ENCODE measurements around the gene MYL6. TPM values are rescaled to one million over a fixed set of nuclear protein-coding genes. Genes with fewer than 3 reads are reported as not detected.
A peak's percentile ranks its signal among the peaks of the same experiment; 100 is the strongest.
"Not testable (repeated sequence)": the region's sequence is repeated elsewhere in the genome, so short reads cannot be mapped to it uniquely, and the experiment has no call there.

Gene MYL6
- total RNA-seq, 1 experiment from 2014 or later, result 932 TPM

GRCh38 chr12:56193025-56193578 is 34.9 kb downstream of the MYL6 start:
- Mint-ChIP-seq H3K4me1 (peaks cover 31% of the 10 kb centered on the region), H3K4me3 (no peak overlapping the region), H3K27ac (peak overlapping the region; percentile 48), H3K9me3 (no peaks in the 10 kb centered on the region), H3K36me3 (peaks cover 2% of the 10 kb centered on the region; the same call in 1 of the 2 replicates), H3K27me3 (ENCODE audit: low read depth) (peaks cover 3% of the 10 kb centered on the region; the same call in 1 of the 2 replicates)
- DNase-seq (ENCODE audit: low spot score) (peak; percentile 70), ATAC-seq (no peak)
- TF ChIP-seq MAX (CRISPR knock-in tag; IDR thresholded peaks at IDR 0.05), result no peak
- peak; percentile 51 for TF ChIP-seq CTCF (IDR thresholded peaks at IDR 0.05)
- TF ChIP-seq IRF1 (CRISPR knock-in tag; IDR thresholded peaks at IDR 0.05), result no peak
- no peak for TF ChIP-seq ATF3 (CRISPR knock-in tag; conservative IDR thresholded peaks at IDR 0.05)
- POLR2A ChIA-PET, result no interaction called here
- CTCF ChIA-PET, result interaction anchor here (1.8 kb wide), 1 partner anchor 13 kb away, joined by 7 read pairs; no protein-coding TSS in a partner anchor

GRCh38 chr12:56196818-56197550 is 38.8 kb downstream of the MYL6 start:
- DNase-seq (ENCODE audit: low spot score); H3K36me3 Mint-ChIP-seq; H3K27me3 Mint-ChIP-seq (ENCODE audit: low read depth); H3K4me3 Mint-ChIP-seq; H3K9me3 Mint-ChIP-seq; POLR2A ChIA-PET: not testable (repeated sequence)
- peak; percentile 57 for ATAC-seq
- H3K27ac Mint-ChIP-seq, result peak overlapping the region; percentile 28; the same call in 1 of the 2 replicates
- CTCF ChIA-PET, result interaction anchor here (0.7 to 5.5 kb wide), 6 partner anchors 10 to 1543 kb away, joined by 3 to 37 read pairs (median 5); partner anchors contain the start of genes ANKRD52, CNPY2, COQ10A and RNF41
- H3K4me1 Mint-ChIP-seq, result peaks cover 28% of the 10 kb centered on the region

- peaks cover 2% of the 10 kb centered on the region; the same call in 1 of the 2 replicates for H3K36me3 Mint-ChIP-seq
- no peak overlapping the region for H3K4me3 Mint-ChIP-seq
- no peak for DNase-seq (ENCODE audit: low spot score)
- peaks cover 25% of the 10 kb centered on the region for H3K4me1 Mint-ChIP-seq
- ChIA-PET POLR2A (interaction anchor here (2.4 kb wide), 1 partner anchor 23 kb away, joined by 10 read pairs; the partner anchor contains the start of gene RNF41), CTCF (interaction anchor here (0.8 to 5.5 kb wide), 7 partner anchors 8 to 69 kb away, joined by 3 to 37 read pairs (median 10); partner anchors contain the start of genes ANKRD52, COQ10A, RNF41 and SMARCC2)
- no peak for ATAC-seq
- H3K27me3 Mint-ChIP-seq (ENCODE audit: low read depth), result no peaks in the 10 kb centered on the region
- H3K9me3 Mint-ChIP-seq, result no peaks in the 10 kb centered on the region
- H3K27ac Mint-ChIP-seq, result peak overlapping the region; percentile 73
- no peak for TF ChIP-seq PRRX2 (CRISPR knock-in tag; IDR thresholded peaks at IDR 0.05)
Measured at GRCh38 chr12:56197921-56198635, 39.9 kb downstream of the MYL6 start.

- H3K4me3 Mint-ChIP-seq, result no peak overlapping the region
- H3K27me3 Mint-ChIP-seq (ENCODE audit: low read depth), result no peaks in the 10 kb centered on the region
- ChIA-PET POLR2A (interaction anchor here (1.0 to 2.4 kb wide), 2 partner anchors 10 to 23 kb away, joined by 4 to 10 read pairs; partner anchors contain the start of genes RNF41 and SMARCC2), CTCF (interaction anchor here (0.8 to 5.5 kb wide), 7 partner anchors 8 to 68 kb away, joined by 3 to 37 read pairs (median 10); partner anchors contain the start of genes COQ10A, RNF41 and SMARCC2)
- no peaks in the 10 kb centered on the region for H3K9me3 Mint-ChIP-seq
- peaks cover 20% of the 10 kb centered on the region for H3K4me1 Mint-ChIP-seq
- peaks cover 2% of the 10 kb centered on the region; the same call in 1 of the 2 replicates for H3K36me3 Mint-ChIP-seq
- peak overlapping the region; percentile 64 for H3K27ac Mint-ChIP-seq
- ATAC-seq (peak; percentile 58), DNase-seq (ENCODE audit: low spot score) (no peak)
- TF ChIP-seq ZBTB43 (CRISPR knock-in tag; IDR thresholded peaks at IDR 0.05) (no peak), MLX (CRISPR knock-in tag; IDR thresholded peaks at IDR 0.05) (no peak), CDX4 (CRISPR knock-in tag; IDR thresholded peaks at IDR 0.05; ENCODE audit: borderline replicate concordance) (no peak), ZNF512 (CRISPR knock-in tag; IDR thresholded peaks at IDR 0.05; ENCODE audit: borderline replicate concordance) (no peak), FOXJ3 (CRISPR knock-in tag; IDR thresholded peaks at IDR 0.05; ENCODE audit: borderline replicate concordance) (no peak), ZSCAN18 (CRISPR knock-in tag; IDR thresholded peaks at IDR 0.05) (no peak), ZBTB21 (CRISPR knock-in tag; IDR thresholded peaks at IDR 0.05; ENCODE audit: borderline replicate concordance) (no peak), NR2C2 (CRISPR knock-in tag; IDR thresholded peaks at IDR 0.05) (no peak), ELF4 (CRISPR knock-in tag; IDR thresholded peaks at IDR 0.05; ENCODE audit: low read depth) (no peak), ZNF396 (CRISPR knock-in tag; IDR thresholded peaks at IDR 0.05; ENCODE audit: borderline replicate concordance) (no peak)
Measured at GRCh38 chr12:56198836-56199235, 40.7 kb downstream of the MYL6 start.
